Lower lobe of right lung (tissue), 2 donors: Measurements from ENCODE around the gene CELSR1. TPM values are rescaled to one million over a fixed set of nuclear protein-coding genes. Genes with fewer than 3 reads are reported as not detected.
A peak's percentile ranks its signal among the peaks of the same experiment; 100 is the strongest.

ENCODE experiments used
- ATAC-seq, 2 donors: fragments of 200-7000 bp; cut with Tn5 transposase; one replicate each; pipeline ENCODE4 v1.9.1; 2020 to 2022; ENCODE audit warnings: mild to moderate bottlenecking in 2 of 2, moderate library complexity in 2 of 2
- DNase-seq: peaks from one replicate; pipeline ENCODE4 v3.0.0-alpha.2; 2020
- H3K27ac ChIP-seq: fragments of 200-600 bp; one replicate; pipeline ENCODE4 v1.8.0; 2022
- H3K27me3 ChIP-seq: fragments of 200-600 bp; one replicate; pipeline ENCODE4 v1.8.0; 2022; ENCODE audit warnings: low read depth
- H3K36me3 ChIP-seq: fragments of 200-600 bp; one replicate; pipeline ENCODE4 v1.8.0; 2022; ENCODE audit warnings: mild to moderate bottlenecking
- H3K4me1 ChIP-seq: fragments of 200-600 bp; one replicate; pipeline ENCODE4 v1.8.0; 2022
- H3K4me3 ChIP-seq: fragments of 200-600 bp; one replicate; pipeline ENCODE4 v1.8.0; 2022; ENCODE audit warnings: mild to moderate bottlenecking
- H3K9me3 ChIP-seq: fragments of 200-600 bp; one replicate; pipeline ENCODE4 v1.8.0; 2022
- intact Hi-C: fragments of 100-400 bp; cut with DNase I; formaldehyde crosslinking; loops from one replicate; pipeline ENCODE4 v1.11.0; 2022
- total RNA-seq: library from RNA; stranded (reverse); fragmentation: NEBNext Ultra II Directional; extraction: Animal tissue kit (Norgen Biotek cat#: 25700); gene quantifications from one replicate; pipeline ENCODE4 v1.2.1, GENCODE V29; 2021
- TF ChIP-seq, protein P1 (sequence below): fragments of 200-600 bp; IDR thresholded peaks from one replicate; pipeline ENCODE4 v1.8.0; 2022; ENCODE audit warnings: antibody characterized with exemption, mild to moderate bottlenecking
- donor health status: DM: no; HTN: yes; CAD: no; lungs with severe emphysema.

The CELSR1 gene
- total RNA-seq, 1 donor from 2014 or later, result 51.8 TPM

DNA sequence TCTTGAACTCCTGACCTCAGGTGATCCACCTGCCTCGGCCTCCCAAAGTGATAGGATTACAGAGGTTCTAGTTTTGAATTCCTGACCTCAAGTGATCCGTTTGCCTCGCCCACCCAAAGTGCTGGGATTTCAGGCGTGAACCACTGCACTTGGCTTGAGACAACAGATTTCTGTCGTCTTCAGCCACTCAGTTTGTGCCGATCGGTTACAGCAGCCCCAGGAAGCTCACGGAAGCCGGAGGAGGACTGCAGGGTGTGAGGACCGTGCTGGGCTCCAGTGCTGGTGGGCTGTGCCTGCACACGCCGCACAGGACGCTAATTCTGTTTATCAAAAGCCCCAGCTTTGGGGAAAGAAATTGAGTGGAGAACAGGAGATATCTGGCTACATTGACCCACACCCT, 82.0 kb downstream of the CELSR1 start:
- H3K27me3 ChIP-seq, result peaks cover 3% of the 10 kb centered on the region
- H3K4me3 ChIP-seq, result no peak overlapping the region
- no peak for DNase-seq

DNA sequence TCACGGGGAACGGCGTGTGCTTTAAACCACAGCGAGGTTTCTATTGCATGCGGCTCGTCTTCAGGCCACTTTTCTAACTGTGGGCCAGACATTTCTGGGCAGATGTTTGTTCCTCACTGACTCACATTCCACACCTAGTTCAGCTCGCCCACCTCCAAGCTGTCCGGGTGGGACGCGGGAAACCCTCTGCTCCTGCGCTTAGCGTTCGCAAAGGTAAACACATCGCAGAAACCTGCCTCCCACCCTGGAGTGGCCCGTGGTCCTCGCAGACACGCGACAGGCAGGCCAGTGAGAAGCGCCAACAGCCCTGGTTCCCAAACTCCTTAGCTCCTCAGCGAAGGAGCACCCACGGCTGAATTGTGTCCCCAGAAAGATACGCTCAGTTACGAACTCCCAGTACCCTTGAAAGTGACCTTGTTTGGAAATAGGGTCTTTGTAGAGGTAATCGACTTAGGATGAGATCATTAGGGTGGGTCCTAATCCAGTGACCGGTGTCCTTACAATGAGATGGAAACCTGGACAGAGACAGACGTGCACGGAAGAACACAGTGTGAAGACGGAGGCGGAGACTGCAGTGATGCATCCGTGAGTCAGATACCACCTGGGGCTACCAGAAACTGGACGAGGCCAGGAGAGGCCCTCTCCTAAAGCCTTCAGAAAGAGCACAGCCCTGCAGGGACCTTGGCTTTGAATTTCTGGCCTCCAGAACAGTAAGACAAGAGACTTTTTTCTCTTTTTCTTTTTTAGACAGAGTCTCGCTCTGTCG, 82.7 kb downstream of the CELSR1 start:
- TF ChIP-seq, protein P1, sequence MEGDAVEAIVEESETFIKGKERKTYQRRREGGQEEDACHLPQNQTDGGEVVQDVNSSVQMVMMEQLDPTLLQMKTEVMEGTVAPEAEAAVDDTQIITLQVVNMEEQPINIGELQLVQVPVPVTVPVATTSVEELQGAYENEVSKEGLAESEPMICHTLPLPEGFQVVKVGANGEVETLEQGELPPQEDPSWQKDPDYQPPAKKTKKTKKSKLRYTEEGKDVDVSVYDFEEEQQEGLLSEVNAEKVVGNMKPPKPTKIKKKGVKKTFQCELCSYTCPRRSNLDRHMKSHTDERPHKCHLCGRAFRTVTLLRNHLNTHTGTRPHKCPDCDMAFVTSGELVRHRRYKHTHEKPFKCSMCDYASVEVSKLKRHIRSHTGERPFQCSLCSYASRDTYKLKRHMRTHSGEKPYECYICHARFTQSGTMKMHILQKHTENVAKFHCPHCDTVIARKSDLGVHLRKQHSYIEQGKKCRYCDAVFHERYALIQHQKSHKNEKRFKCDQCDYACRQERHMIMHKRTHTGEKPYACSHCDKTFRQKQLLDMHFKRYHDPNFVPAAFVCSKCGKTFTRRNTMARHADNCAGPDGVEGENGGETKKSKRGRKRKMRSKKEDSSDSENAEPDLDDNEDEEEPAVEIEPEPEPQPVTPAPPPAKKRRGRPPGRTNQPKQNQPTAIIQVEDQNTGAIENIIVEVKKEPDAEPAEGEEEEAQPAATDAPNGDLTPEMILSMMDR, result no peak

More for the DNA sequence above, 82.0 kb downstream of the CELSR1 start:
- H3K27ac ChIP-seq, result no peak overlapping the region
- intact Hi-C loops, result no loop called here
- no peaks in the 10 kb centered on the region for H3K9me3 ChIP-seq
- no peak for ATAC-seq
- no peaks in the 10 kb centered on the region for H3K36me3 ChIP-seq
- H3K4me1 ChIP-seq, result peaks cover 34% of the 10 kb centered on the region
- TF ChIP-seq, protein P1, result no peak

DNA sequence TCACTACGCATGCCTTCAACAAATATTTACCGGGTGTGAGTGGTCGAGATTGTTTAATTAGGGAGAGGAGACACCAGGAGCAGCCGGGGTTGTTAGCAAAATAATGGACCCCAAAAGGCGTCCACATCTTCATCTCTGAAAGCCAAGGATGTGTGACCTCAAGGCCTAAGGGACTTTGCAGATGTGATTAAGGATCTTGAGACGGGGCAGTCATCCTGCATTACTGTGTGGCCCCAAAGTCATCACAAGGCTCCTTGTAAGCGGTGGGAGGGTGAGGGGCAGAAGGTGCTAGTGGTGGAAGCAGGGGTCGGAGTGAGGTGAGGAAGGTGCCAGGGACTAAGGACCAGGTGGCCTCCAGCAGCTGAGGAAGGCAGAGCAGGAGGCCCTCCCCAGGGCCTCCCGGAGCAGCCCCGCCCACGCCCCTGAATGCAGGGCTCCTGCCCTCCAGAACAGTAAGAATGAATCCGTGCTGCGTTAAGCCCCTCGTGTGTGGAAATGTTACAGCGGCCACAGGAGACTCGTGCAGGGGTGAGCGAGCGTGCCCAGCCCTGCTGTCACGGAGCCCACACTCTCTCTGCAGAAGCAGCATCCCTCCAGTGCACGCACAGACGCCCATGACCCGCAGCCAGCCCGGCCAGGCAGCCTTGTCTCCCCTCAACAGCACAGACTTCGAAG, 83.5 kb downstream of the CELSR1 start:
- peaks cover 40% of the 10 kb centered on the region for H3K4me1 ChIP-seq
- H3K27me3 ChIP-seq, result peaks cover 3% of the 10 kb centered on the region
- H3K9me3 ChIP-seq, result no peaks in the 10 kb centered on the region
- intact Hi-C loops, result no loop called here
- H3K36me3 ChIP-seq, result no peaks in the 10 kb centered on the region
- DNase-seq (no peak), ATAC-seq (no peak)
- TF ChIP-seq, protein P1, result no peak
- no peak overlapping the region for H3K27ac ChIP-seq
- H3K4me3 ChIP-seq, result no peak overlapping the region

More for the DNA sequence above, 82.7 kb downstream of the CELSR1 start:
- H3K36me3 ChIP-seq, result no peaks in the 10 kb centered on the region
- no peak overlapping the region for H3K4me3 ChIP-seq
- no peak for DNase-seq
- peaks cover 3% of the 10 kb centered on the region for H3K27me3 ChIP-seq
- ATAC-seq, result no peak
- intact Hi-C loops, result no loop called here
- peaks cover 40% of the 10 kb centered on the region for H3K4me1 ChIP-seq
- no peak overlapping the region for H3K27ac ChIP-seq
- no peaks in the 10 kb centered on the region for H3K9me3 ChIP-seq

DNA sequence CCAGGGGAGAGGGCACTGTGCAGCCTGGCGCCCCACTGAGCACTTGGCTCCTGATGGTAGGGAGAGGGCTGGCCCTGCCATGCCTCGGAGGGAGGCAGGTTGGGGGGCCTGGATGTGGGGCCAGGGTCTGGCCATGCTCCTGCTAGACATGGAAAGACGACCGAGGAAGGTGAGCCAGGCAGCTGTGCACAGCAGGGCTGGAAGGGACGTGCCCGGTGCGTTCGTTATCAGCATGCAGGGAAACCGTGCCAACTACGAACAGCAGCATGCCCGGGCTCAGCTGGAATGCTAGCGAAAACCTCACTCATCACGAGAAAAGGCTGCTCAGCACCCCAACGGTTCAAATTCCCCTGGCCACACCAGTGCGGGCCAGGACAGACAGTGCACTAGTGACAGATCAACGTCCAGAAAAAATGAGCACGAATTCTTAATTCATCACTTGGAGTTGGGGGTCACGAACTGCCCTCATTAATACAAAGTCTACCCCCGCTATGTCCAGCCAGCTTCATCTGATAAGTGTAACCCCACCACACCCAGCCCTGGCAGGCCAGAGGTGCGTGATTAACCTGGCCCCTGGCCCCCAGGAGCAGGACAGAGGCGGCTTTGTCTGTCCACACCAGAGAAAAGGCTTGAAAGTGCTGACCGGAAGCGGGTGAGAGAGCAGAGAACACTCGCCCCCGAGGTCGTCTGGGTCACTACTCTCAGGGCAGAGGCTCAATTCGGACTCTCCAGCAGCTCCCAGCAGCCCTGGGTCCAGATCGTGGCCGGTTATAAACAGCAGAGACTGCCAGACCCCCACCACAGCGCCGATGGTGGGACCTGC, 84.2 kb downstream of the CELSR1 start:
- TF ChIP-seq, protein P1, result no peak
- Histone ChIP-seq H3K4me1 (peaks cover 40% of the 10 kb centered on the region), H3K36me3 (no peaks in the 10 kb centered on the region), H3K27ac (peak overlapping the region; percentile 18), H3K9me3 (no peaks in the 10 kb centered on the region), H3K4me3 (no peak overlapping the region), H3K27me3 (peaks cover 3% of the 10 kb centered on the region)
- DNase-seq (no peak), ATAC-seq (peak; percentile 29 to 50)
- intact Hi-C loops, result no loop called here

DNA sequence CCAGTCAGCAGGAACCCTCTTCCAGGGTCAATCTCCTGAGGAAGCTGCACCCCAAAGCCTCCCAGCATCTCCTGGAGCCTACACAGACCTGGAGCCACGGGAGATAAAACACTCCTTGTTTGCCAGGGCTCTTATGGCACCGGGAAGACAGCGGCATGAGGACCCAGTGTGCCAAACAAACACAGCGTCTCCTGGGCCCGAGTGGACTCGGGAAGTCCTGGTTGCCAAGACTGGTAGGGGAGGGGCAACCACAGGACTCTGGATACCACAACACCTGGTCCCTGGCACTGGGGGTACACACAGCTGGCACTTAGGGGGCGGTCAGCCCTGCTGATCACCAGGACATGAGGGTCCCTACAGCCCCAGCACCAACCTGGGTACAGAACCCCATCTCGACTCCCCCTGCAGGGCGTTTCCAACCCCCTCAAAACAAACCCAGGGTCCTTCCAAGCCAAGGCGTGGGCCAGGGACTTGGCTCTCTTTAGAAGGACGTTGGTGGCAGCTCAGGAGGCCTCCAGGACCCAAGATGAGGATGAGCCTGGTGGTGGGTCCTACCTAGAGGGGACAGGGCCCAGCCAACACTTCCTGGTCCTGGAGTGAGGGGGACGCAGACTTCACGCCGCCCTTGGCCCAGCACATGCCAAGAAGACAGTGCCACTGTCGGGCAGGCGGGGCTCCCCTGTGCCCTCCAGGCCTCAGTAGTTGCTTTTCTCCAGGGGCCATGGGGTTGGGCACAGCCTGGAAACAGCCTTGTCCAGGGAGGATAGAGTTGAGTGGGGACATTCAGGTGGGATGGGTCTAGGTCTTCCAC, 85.0 kb downstream of the CELSR1 start:
- H3K27ac ChIP-seq, result peak overlapping the region; percentile 53
- no peaks in the 10 kb centered on the region for H3K36me3 ChIP-seq
- no peak overlapping the region for H3K4me3 ChIP-seq
- intact Hi-C loops, result no loop called here
- TF ChIP-seq, protein P1, result no peak
- DNase-seq (no peak), ATAC-seq (peak; percentile 30 to 47)
- peaks cover 40% of the 10 kb centered on the region for H3K4me1 ChIP-seq
- H3K9me3 ChIP-seq, result no peaks in the 10 kb centered on the region
- H3K27me3 ChIP-seq, result peaks cover 3% of the 10 kb centered on the region
